ENCODE results near the gene DNAJC13. TPM values are rescaled to one million over a fixed set of nuclear protein-coding genes. Genes with fewer than 3 reads are reported as not detected.

Gene DNAJC13
- total and polyA plus RNA-seq, 2 donors (not counting 3 experiments of a cell fraction or from before 2014, with no cell fraction given), result 14.3 to 71.7 TPM

DNA sequence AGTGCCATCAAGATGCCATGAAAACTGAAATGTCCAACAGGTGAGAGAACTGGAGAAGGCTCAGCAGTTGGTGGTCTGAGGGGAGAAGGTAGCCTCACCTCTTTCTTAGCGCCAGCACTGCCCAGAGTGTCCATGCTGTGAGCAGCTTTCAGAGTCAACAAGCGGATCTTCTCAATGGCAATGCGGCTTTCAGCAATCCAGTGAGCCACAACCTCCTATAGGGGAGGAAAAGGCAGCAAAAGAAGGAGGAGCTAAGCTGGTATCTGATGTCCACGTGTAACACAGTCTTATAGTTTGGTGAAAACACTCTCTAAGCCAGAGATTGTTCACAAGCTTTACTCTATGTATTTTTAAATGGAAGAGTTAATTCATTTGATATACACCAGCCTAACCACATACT is 143.7 kb downstream of the DNAJC13 start:
- Histone ChIP-seq H4K20me1 (replicated peaks; ENCODE audit: control insufficient read depth, extremely low read depth, insufficient read depth, low read length) (no peaks in the 10 kb centered on the region), H3K27ac (ENCODE audit: insufficient read depth, low read depth, low read length) (no peak overlapping the region), H3K9ac (replicated peaks; ENCODE audit: extremely low read depth, insufficient read depth, low read length) (no peak overlapping the region), H3K4me2 (ENCODE audit: insufficient read depth, low read length) (no peak overlapping the region), H3K4me1 (ENCODE audit: control insufficient read depth, extremely low read depth, insufficient read depth, low read length) (peaks cover under 1% of the 10 kb centered on the region), H3K4me3 (replicated peaks in 1 of 3; ENCODE audit: insufficient read depth in 1 of 3, low read depth in 1 of 3, low read length in 3 of 3) (no peak overlapping the region), H3K9me3 (replicated peaks; ENCODE audit: control insufficient read depth, insufficient read depth, low read length) (no peaks in the 10 kb centered on the region), H3K36me3 (ENCODE audit: control insufficient read depth in 2 of 2, extremely low read depth in 1 of 2, insufficient read depth in 2 of 2, low read length in 2 of 2) (no peaks in the 10 kb centered on the region), H3K27me3 (ENCODE audit: control insufficient read depth in 2 of 2, insufficient read depth in 2 of 2, low read length in 2 of 2) (no peaks in the 10 kb centered on the region), H3K9me1 (replicated peaks; ENCODE audit: control insufficient read depth, extremely low read depth, insufficient read depth, low read length) (no peaks in the 10 kb centered on the region), H3K79me2 (ENCODE audit: control insufficient read depth, insufficient read depth, low read length) (no peaks in the 10 kb centered on the region), H2AFZ (ENCODE audit: low read depth, low read length) (no peak overlapping the region)
- intact Hi-C loops (cut with micrococcal nuclease) (no loop called here), dilution Hi-C loops (cut with MboI; ENCODE audit: extremely low pct_ligation_motif_present, low sequenced_read_pairs) (no loop called here)
- POLR2A ChIA-PET, result no interaction called here
- no TSS peak for BruUV-seq (replicated peaks)
- CTCF ChIA-PET, result no interaction called here
- no peak for FAIRE-seq
- no peak for TF ChIP-seq EZH2 (IDR thresholded peaks at IDR 0.05; ENCODE audit: borderline replicate concordance, low read depth, low read length, severe bottlenecking)
- no peak for TF ChIP-seq POLR2A (IDR thresholded peaks at IDR 0.05; ENCODE audit: low read depth, low read length)
- no peak for TF ChIP-seq GATA2 (IDR thresholded peaks at IDR 0.05; ENCODE audit: insufficient read depth, insufficient read length, low read depth, low read length)
- no peak for TF ChIP-seq FOS (IDR thresholded peaks at IDR 0.05; ENCODE audit: borderline replicate concordance, insufficient read depth, low read length)
- TF ChIP-seq, protein P1, sequence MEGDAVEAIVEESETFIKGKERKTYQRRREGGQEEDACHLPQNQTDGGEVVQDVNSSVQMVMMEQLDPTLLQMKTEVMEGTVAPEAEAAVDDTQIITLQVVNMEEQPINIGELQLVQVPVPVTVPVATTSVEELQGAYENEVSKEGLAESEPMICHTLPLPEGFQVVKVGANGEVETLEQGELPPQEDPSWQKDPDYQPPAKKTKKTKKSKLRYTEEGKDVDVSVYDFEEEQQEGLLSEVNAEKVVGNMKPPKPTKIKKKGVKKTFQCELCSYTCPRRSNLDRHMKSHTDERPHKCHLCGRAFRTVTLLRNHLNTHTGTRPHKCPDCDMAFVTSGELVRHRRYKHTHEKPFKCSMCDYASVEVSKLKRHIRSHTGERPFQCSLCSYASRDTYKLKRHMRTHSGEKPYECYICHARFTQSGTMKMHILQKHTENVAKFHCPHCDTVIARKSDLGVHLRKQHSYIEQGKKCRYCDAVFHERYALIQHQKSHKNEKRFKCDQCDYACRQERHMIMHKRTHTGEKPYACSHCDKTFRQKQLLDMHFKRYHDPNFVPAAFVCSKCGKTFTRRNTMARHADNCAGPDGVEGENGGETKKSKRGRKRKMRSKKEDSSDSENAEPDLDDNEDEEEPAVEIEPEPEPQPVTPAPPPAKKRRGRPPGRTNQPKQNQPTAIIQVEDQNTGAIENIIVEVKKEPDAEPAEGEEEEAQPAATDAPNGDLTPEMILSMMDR (IDR thresholded peaks at IDR 0.05; ENCODE audit: extremely low read depth in 1 of 2, insufficient read depth in 1 of 2, low read depth in 1 of 2, low read length in 2 of 2), result no peak
- no peak for TF ChIP-seq JUN (IDR thresholded peaks at IDR 0.05; ENCODE audit: borderline replicate concordance, insufficient read depth, insufficient read length, low read depth)
- TF ChIP-seq POLR2AphosphoS5 (IDR thresholded peaks at IDR 0.05; ENCODE audit: insufficient read depth, low read depth, low read length), result no peak
- TF ChIP-seq, protein P2, sequence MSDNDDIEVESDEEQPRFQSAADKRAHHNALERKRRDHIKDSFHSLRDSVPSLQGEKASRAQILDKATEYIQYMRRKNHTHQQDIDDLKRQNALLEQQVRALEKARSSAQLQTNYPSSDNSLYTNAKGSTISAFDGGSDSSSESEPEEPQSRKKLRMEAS (IDR thresholded peaks at IDR 0.05; ENCODE audit: insufficient read depth, insufficient read length), result no peak
- no peak for TF ChIP-seq MYC (IDR thresholded peaks at IDR 0.05; ENCODE audit: low read depth, low read length)
- DNase-seq (ENCODE audit: low read depth, low spot score), result no peak
